MCF 10A (cell line): ENCODE results near the gene ROPN1. TPM values are rescaled to one million over a fixed set of nuclear protein-coding genes. Genes with fewer than 3 reads are reported as not detected.
"Not testable (repeated sequence)": the region's sequence is repeated elsewhere in the genome, so short reads cannot be mapped to it uniquely, and the experiment has no call there.

Source experiments
- BruUV-seq: library from RNA; stranded (reverse); fragments of 400-500 nt; replicated peaks from 2 replicates; lab custom pipeline; 2021; lab: Mats Ljungman, UMichigan
- CTCF ChIA-PET: fragments of 300-600 bp; sonication (Branson Sonifier 250); formaldehyde crosslinking; extraction: SDS; loops from one replicate; lab custom pipeline; 2021; ENCODE audit warnings: antibody characterized with exemption, inconsistent platforms; lab: Yijun Ruan, JAX
- POLR2A ChIA-PET: fragments of 300-600, 350-650 bp; sonication (Branson Sonifier 250); formaldehyde crosslinking; extraction: SDS; loops from one replicate; lab custom pipeline; 2020; ENCODE audit warnings: antibody characterized with exemption, inconsistent platforms; lab: Yijun Ruan, JAX
- DNase-seq: peaks from one replicate; pipeline ENCODE4 v3.0.0-alpha.2; 2018; ENCODE audit not compliant: unreplicated experiment
- H3K27ac Mint-ChIP-seq: one replicate; pipeline ENCODE4 v1.8.0; 2022; ENCODE audit warnings: mild to moderate bottlenecking, low read depth, mixed read lengths; ENCODE audit not compliant: unreplicated experiment
- H3K27me3 Mint-ChIP-seq: one replicate; pipeline ENCODE4 v1.8.0; 2022; ENCODE audit warnings: mixed read lengths; ENCODE audit not compliant: insufficient read depth, unreplicated experiment
- H3K36me3 Mint-ChIP-seq: one replicate; pipeline ENCODE4 v1.8.0; 2022; ENCODE audit warnings: mild to moderate bottlenecking, moderate library complexity, mixed read lengths; ENCODE audit not compliant: insufficient read depth, unreplicated experiment
- H3K4me1 Mint-ChIP-seq: one replicate; pipeline ENCODE4 v1.8.0; 2022; ENCODE audit warnings: mixed read lengths; ENCODE audit not compliant: insufficient read depth, unreplicated experiment
- H3K4me3 Mint-ChIP-seq: one replicate; pipeline ENCODE4 v1.8.0; 2022; ENCODE audit warnings: mild to moderate bottlenecking, moderate library complexity, mixed read lengths; ENCODE audit not compliant: unreplicated experiment
- H3K9me3 Mint-ChIP-seq: one replicate; pipeline ENCODE4 v1.8.0; 2022; ENCODE audit warnings: mixed read lengths; ENCODE audit not compliant: unreplicated experiment
- CTCF ChIP-seq: fragments of 200-600 bp; IDR thresholded peaks from one replicate; pipeline ENCODE4 v1.8.0; 2022; ENCODE audit warnings: antibody characterized with exemption, mild to moderate bottlenecking; ENCODE audit not compliant: unreplicated experiment
- intact Hi-C: fragments of 100-400 bp; cut with micrococcal nuclease; formaldehyde crosslinking; loops from 2 replicates; pipeline ENCODE4 v1.14.1; 2022
- total RNA-seq: library from RNA; stranded (reverse); gene quantifications from 2 replicates; pipeline ENCODE4 v1.2.3, GENCODE V29; 2022

Gene ROPN1
- total RNA-seq, 1 experiment from 2014 or later = not detected

- TF ChIP-seq CTCF = no peak
- Mint-ChIP-seq H3K27ac (no peak overlapping the region), H3K27me3 (peaks cover 89% of the 10 kb centered on the region), H3K4me3 (no peak overlapping the region), H3K9me3 (no peaks in the 10 kb centered on the region), H3K36me3 (no peaks in the 10 kb centered on the region), H3K4me1 (no peaks in the 10 kb centered on the region)
- intact Hi-C loops = no loop called here
- BruUV-seq = no TSS peak
- ChIA-PET POLR2A (no interaction called here), CTCF (interaction anchor here (0.6 kb wide), 1 partner anchor 314 kb away, joined by 4 read pairs; no protein-coding TSS in a partner anchor)
- no peak for DNase-seq
Observed at GRCh38 chr3:124007186-124007585, 15.3 kb upstream of the ROPN1 start.

GRCh38 chr3:124002405-124003079, 10.6 kb upstream of the ROPN1 start:
- CTCF ChIA-PET, H3K4me1 Mint-ChIP-seq, H3K27ac Mint-ChIP-seq, BruUV-seq, DNase-seq, H3K4me3 Mint-ChIP-seq, H3K36me3 Mint-ChIP-seq, H3K9me3 Mint-ChIP-seq, POLR2A ChIA-PET, intact Hi-C loops: not testable (repeated sequence)
- peaks cover 91% of the 10 kb centered on the region for H3K27me3 Mint-ChIP-seq

GRCh38 chr3:124001366-124001765, 9.4 kb upstream of the ROPN1 start:
- BruUV-seq, H3K4me1 Mint-ChIP-seq, H3K9me3 Mint-ChIP-seq, POLR2A ChIA-PET, H3K27ac Mint-ChIP-seq, H3K36me3 Mint-ChIP-seq, intact Hi-C loops, DNase-seq, H3K4me3 Mint-ChIP-seq: not testable (repeated sequence)
- CTCF ChIA-PET = interaction anchor here (0.6 to 0.9 kb wide), 2 partner anchors 78 to 708 kb away, joined by 3 read pairs; no protein-coding TSS in a partner anchor
- H3K27me3 Mint-ChIP-seq = peaks cover 81% of the 10 kb centered on the region

- no TSS peak for BruUV-seq
- Mint-ChIP-seq H3K27ac (no peak overlapping the region), H3K36me3 (no peaks in the 10 kb centered on the region), H3K4me3 (no peak overlapping the region), H3K9me3 (no peaks in the 10 kb centered on the region), H3K4me1 (no peaks in the 10 kb centered on the region), H3K27me3 (peaks cover 43% of the 10 kb centered on the region)
- CTCF ChIA-PET = no interaction called here
- DNase-seq = no peak
- TF ChIP-seq CTCF = no peak
- POLR2A ChIA-PET = no interaction called here
- intact Hi-C loops = no loop called here
Observed at GRCh38 chr3:123997543-123997942, 5.6 kb upstream of the ROPN1 start.

GRCh38 chr3:123993818-123994217, 1.9 kb upstream of the ROPN1 start:
- ChIA-PET POLR2A (interaction anchor here (0.6 kb wide), 1 partner anchor 428 kb away, joined by 3 read pairs; no protein-coding TSS in a partner anchor), CTCF (interaction anchor here (0.7 kb wide), 1 partner anchor 14 kb away, joined by 3 read pairs; no protein-coding TSS in a partner anchor)
- Mint-ChIP-seq H3K36me3 (no peaks in the 10 kb centered on the region), H3K27ac (no peak overlapping the region), H3K4me3 (no peak overlapping the region), H3K4me1 (no peaks in the 10 kb centered on the region), H3K27me3 (peaks cover 36% of the 10 kb centered on the region), H3K9me3 (no peaks in the 10 kb centered on the region)
- TF ChIP-seq CTCF = no peak
- no peak for DNase-seq
- no TSS peak for BruUV-seq
- intact Hi-C loops = no loop called here
